ENCODE results near the gene AKAP8.
A peak's percentile ranks its signal among the peaks of the same experiment; 100 is the strongest.
"Not testable (repeated sequence)": the region's sequence is repeated elsewhere in the genome, so short reads cannot be mapped to it uniquely, and the experiment has no call there.

The AKAP8 gene

DNA sequence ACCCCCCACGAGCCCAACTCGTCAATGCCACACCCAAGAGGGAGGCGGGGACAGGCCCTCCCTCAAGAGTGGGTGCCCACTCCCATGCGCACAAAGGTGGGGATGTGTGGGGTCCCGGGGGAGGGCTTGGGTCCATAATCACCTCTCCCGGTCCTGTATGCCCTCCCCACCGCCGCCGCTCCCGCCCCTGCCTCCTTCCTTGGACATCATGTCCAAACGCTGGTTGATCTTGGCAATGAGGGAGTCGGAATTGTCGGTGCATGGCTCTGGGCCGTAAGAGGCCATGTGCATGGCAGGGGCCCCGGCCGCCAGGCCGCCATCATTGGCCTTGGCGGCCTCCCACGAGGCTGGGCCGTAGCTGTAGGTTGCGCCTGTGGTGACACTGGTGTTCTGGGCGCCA, 5.9 kb downstream of the AKAP8 start:
- DNase-seq (ENCODE audit: low spot score): no peak

DNA sequence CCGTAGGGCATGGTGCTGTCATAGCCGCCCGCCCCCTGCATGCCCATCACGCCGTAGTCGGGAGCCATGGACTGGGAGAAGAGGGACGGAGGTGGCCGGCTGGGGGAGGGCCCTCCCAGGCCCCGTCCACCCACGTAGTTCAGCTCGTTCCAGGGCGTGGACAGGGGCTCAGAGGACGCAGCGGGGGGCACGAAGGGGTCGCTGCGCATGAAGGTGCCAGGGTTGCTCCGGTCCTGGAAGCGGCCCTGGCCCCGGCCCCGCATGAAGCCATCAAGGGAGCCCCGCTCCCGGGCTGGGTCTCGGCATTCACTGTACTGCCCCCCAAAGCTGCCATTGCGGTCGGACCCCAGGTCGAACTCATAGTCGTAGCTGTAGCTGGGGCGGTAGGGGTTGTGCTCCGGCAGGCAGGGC, 6.7 kb downstream of the AKAP8 start:
- no peak for DNase-seq (ENCODE audit: low spot score)

DNA sequence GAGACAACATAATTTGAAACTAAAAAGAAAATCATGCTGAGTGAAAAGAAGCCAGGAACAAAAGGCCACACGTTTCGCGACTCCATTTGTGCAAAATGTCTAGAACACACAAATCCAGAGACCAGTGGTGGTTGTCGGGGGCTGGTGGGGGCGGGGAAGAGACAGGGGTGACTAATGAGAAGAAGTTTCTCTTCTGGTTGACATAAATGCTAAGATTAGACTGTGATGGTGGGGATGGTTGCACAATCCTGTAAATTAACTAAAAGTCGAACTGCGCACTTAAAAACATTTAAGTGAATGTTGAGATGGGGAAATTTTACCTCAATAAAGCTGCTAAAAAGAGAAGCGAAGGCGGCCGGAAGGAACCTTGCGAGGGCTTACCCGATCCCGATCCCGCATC, 7.1 kb downstream of the AKAP8 start:
- no peak for DNase-seq (ENCODE audit: low spot score)

DNA sequence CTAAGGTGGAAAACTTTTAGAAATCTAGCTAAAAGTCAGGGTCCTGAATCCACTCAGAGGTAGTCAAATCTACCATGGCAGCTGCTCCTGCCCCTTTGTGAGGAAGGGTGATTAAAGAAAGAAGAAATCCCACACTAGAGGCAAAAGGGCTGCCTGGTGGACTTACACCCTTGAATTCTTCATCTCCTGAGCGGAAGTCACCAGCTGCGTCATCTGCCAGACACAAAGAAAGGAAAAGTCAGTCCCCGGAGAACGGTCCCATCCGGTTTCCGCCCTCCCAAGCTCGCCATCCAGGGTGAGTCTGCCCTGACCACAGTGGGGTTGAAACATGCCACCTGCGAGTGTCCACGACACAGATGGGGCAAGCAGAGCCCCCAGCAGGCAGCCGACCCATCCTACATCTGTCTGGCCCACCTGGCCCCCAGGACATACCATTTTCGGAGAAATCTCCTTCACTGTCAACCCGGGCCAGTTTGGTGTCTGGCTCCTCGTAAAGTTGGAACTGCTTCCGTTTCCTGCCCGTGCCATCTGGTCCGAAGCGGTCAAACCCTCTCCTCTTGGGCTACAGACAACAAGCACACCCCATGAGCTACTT, 7.7 kb downstream of the AKAP8 start:
- no peak for DNase-seq (ENCODE audit: low spot score)

DNA sequence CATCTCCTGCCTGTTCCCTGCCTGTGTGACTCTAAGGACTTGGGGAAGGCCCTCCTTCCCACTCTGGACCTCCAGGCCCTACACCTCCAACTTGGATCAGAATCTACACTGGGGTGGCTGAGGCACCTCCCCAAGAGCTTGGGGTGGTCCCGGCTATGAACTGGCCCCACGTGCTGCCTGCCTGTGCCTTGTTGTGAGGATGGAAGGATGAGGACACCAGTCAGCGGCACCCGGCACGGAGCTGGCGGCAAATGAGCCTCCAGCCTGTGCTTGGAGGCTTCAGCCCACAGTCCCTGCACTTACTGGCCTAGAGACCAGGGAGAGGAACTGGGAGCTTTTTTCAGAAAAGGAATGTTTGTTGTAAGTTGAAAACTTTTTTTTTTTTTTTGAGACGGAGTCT, 8.5 kb downstream of the AKAP8 start:
- DNase-seq (ENCODE audit: low spot score): no peak

DNA sequence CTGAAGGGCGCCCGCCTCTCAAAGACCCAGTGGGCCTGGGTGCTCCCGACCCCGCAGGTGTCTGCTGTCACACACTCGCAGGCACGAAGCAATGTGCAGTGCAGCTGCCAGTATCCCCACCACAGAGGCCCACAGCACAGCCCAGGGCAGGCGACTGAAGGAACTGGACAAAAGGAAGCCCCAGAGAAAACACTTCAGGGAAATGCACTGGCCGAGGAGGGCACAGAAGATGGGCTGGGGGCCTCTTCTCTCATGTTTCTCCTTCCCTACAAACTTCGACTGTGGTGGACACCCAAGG, 10.0 kb downstream of the AKAP8 start:
- DNase-seq (ENCODE audit: low spot score): no peak

DNA sequence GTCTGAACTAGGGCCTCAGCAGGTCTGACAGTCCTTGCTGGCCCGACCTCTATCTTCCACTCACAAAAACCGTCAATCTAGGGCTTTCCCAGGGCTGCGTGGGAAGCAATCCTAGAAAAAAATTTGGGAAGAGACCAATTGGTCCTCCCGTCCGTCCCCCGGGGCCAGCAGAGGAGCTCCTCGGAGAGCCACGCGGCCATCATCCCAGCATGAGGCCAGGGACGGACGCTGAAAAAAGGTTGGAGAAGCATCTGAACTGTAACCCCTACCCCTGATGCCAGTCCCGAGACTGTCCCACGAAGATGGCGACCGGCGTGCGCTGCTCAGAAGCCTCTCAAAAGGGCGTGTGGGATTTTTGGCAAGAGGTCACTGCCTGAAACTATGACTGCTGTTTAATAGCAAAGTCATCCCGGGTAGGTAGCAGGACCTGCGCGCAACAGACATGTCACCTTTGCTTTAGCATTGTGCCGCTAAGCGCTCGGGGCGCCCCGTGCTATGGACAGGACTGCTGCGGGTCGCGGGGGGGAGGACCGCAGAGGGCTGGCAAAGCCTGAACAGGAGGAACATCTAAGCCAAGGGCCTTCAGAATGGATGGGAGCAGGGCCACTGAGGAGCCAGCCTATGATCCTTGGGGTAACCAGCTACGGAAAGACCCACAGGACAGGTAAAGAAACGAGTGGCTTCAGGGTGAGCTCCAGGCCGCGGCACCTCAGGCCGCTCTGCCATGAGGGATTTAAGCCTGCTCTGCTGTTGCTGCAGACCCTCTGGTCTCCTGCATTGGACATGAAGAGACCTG, 10.6 kb downstream of the AKAP8 start:
- no peak for DNase-seq (ENCODE audit: low spot score)

DNA sequence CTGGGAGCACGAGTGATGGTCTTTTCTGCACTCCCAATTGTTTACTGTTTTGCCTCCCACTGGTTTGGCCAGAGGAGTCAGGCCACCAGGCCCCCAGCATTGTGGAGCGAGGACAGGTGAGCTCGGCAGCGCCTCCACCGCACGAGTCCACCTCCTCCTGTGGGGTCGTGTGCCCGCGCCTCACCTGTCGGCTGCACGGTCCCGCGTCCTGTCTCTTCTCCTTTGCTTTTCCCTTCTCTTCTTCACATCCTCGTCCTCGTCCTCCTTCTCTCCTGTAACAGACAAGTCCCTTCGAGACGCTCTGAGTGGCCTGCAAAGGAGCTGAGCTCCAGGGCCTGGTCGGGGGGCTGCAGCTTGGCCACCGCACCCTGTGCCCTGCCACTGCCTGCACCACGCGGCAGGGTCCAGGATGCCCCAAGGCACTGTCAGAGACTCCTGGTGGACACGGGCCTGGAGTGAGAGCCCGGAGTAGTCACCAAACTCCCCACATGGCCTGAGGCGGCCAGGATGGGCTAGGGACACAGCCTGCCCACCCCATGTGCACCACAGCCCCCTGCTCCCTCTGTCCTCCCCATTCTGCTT, 11.4 kb downstream of the AKAP8 start:
- DNase-seq (ENCODE audit: low spot score): no peak

DNA sequence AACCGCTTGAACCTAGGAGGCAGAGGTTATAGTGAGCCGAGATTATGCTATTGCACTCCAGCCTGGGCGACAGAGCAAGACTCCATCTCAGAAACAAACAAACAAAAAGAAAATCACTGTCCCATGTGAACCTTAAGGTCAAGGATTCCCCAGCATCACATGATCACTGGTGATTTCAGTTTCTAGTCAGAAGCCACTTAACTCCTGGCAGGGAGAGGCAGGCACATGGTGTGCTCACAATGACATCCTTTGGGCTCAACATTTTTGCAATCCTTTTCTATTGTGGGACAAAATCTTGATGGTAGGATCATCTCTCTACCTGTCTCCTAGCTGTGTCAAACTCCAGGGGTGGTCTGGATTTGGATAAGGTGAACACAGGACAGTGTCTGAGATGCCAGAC, 12.1 kb downstream of the AKAP8 start:
- DNase-seq (ENCODE audit: low spot score): no peak

DNA sequence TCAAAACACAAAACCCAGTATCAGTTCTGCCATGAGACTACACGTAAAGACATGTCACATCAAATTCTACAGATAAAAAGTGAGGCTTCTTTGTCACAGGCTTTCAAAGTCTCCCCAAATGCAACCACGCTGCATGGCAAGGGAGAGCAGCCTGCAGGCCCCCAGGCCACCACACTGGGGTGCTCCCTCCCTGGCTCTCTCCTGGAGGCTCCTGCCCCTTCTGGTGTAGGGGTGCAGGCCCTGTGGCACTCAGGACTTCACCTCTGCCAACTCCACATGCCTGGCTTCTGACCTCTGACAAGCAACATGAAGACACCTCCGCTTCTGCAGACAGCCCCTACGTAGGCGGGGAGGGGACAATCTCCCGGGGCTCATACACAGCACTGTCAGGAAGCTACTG, 14.3 kb downstream of the AKAP8 start:
- DNase-seq (ENCODE audit: low spot score): no peak

DNA sequence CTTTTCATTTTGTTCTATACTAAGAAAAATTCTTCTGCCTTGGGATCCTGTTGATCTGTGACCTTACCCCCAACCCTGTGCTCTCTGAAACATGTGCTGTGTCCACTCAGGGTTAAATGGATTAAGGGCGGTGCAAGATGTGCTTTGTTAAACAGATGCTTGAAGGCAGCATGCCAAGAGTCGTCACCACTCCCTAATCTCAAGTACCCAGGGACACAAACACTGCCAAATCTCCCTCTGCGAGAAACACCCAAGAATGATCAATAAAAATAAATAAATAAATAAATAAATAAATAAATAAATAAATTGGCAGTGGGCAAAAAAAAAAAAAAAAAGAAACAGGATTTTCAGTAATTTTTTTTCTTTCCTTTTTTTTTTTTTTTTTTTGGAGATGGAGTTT, 15.8 kb downstream of the AKAP8 start:
- not testable (repeated sequence) for DNase-seq (ENCODE audit: low spot score)

DNA sequence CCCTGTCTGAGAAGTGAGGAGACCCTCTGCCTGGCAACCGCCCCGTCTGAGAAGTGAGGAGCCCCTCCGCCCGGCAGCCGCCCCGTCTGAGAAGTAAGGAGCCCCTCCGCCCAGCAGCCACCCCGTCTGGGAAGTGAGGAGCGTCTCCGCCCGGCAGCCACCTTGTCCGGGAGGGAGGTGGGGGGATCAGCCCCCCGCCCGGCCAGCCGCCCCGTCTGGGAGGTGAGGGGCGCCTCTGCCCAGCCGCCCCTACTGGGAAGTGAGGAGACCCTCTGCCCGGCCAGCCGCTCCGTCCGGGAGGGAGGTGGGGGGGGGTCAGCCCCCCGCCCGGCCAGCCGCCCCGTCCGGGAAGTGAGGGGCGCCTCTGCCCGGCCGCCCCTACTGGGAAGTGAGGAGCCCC, 16.5 kb downstream of the AKAP8 start:
- DNase-seq (ENCODE audit: low spot score): not testable (repeated sequence)

DNA sequence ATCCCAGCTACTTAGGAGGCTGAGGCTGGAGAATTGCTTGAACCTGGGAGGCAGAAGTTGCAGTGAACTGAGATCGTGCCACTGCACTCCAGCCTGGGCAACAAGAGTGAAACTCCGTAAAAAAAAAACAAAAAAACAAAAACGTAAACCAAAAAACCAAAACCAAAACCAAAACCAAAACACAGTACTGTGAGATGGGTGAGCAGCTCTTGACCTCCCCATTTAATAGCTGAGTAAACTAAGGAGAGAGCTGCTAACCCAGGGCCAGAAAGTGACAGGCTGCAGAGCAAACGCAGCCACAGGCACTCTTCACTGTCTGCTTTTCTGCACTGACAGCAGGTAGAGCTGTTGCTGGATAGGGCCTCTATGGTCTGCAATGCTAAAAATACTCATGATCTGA, 19.6 kb downstream of the AKAP8 start:
- DNase-seq (ENCODE audit: low spot score): not testable (repeated sequence)

DNA sequence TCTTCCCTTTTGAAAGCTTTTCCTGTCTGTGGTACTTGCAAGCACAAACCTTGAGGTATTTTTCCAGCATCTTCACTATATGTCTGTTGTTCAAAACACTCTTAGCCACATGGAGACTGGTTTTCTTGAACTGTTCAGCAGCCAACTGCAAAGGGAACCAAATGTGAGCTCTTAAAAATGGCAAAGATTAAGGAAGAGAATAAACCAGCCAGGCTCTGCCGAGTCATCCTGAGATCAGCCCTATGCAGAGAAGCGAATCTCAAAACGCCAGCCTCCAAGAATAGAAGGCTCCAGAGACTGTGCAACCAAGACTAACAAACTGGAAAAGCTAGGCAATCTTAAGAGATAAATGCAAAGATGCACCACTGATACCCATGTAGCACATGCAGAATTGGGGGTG, 20.7 kb downstream of the AKAP8 start:
- DNase-seq (ENCODE audit: low spot score): no peak

DNA sequence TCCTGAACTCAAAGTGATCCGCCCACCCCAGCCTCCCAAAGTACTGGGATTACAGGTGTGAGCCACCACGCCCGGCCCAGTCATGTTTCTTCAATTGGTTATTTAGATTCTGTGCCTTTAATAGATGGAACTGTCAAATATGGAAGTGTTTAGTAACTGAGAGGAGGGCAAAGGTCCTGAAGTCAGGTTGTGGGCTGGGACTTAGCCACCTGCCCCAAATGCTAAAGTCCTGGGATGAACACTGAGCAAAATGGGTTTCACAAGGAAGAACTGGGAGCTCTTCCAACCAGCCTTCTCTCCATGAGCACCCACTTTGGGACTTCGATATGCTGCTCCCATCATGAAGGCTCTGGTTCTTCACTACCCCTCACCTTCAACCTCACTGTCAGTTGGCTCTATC, 21.7 kb downstream of the AKAP8 start:
- DNase-seq (ENCODE audit: low spot score): no peak

DNA sequence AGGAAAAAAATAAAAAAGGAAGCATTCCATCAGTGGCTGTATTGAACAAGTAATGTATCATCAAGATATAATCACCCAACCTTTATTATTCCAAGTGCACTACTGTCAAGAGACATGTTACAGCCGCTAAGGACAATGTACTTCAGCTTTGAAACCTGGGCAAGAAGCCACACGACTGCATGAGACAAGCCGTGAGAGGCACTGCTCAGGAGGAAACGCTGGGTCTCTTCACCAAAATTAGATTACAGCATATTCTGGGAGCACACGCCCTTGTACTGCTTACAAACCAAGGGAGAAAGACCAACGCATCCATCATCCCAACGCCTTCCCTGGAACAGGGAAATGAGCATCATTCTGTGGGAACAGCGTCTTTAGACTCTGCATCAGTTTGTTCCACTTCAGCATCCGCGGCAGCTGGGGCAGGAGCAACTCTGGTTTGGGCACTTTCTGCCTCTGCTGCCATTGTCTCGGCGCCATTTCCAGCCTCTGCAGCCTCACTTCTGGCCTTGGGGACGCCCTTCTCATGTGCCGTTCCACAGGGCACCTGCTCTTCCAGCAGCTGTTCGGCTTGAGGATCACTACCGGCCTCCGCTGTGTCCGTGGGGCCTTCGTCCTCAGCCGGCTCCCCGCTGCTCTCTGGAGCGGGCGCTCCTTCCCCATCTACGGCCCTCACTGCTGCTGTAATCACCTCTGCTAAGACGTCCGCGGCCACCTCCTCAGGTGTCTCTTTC, 24.9 kb downstream of the AKAP8 start:
- no peak for DNase-seq (ENCODE audit: low spot score)

DNA sequence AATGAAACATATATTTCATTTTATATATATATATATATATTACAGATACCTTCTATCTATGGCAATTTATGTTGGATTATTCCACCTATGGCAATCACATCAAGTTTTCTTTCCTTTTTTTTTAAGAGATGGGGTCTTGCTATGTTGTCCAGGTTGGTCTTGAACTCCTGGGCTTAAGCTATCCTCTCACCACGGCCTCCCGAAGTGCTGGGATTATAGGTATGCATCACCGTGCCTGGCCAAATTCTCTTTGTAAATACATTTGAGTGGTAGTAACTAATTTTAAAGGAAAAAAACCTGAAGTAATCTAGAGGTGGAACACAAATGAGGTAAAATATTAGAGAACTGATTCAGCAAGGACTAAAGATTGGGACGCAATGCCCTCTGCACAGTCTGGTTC, 25.7 kb downstream of the AKAP8 start:
- no peak for DNase-seq (ENCODE audit: low spot score)

DNA sequence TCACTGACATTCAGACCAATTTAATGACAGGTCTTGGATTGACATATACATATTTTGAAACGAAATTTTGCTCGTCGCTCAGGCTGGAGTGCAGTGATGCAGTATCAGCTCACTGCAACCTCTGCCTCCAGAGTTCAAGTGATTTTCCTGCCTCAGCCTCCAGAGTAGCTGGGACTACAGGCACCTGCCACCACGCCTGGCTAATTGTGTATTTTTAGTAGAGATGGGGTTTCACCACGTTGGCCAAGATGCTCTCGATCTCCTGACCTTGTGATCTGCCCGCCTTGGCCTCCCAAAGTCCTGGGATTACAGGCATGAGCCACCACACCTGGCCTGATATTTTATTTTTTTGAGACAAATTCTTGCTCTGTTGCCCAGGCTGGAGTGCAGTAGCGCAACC, 27.1 kb downstream of the AKAP8 start:
- not testable (repeated sequence) for DNase-seq (ENCODE audit: low spot score)

DNA sequence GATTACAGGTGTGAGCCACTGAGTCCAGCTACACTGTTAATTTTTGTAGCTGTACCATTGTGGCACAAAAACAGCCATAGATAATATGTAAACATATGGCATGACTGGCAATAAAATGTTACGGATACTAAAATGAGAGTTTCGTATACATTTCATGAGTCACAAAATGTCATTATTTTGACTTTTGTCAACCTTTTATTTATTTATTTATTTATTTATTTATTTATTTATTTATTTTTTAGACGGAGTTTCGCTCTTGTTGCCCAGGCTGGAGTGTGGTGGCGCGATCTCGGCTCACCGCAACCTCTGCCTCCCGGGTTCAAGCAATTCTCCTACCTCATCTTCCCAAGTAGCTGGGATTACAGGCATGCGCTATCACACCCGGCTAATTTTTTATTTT, 38.3 kb downstream of the AKAP8 start:
- not testable (repeated sequence) for DNase-seq (ENCODE audit: low spot score)

DNA sequence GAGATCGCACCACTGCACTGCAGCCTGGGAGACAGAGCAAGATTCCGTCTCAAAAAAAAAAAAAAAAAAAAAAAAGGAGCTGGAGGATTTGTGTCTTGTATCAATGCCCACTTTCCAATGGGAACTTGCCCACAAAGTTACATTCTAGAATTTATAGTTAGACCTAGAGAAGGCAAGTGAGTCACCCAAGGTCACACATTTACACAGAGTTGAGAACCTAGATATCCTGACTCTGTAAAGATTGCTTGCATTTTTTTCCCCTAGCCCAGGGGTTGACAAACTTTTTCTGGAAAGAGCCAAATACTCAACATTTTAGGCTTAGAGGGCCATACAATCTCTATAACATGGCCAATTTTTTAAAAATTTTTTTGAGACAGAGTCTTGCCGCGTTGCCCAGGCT, 39.5 kb downstream of the AKAP8 start:
- DNase-seq (ENCODE audit: low spot score): no peak

DNA sequence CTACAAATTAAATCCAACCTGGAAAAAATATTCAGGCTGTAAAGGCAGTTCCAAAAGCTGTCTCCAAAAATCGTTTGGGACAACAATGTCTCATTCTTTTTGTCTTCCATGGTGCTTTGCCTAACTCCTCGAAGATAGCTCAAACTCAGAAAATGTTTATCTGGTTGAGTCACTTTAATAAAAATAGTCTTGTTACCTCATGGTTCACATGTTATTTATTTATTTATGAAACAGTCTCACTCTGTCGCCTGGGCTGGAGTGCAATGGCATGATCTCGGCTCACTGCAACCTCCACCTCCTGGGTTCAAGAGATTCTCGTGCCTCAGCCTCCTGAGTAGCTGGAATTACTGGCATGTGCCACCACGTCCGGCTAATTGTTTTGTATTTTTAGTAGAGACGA, 42.4 kb downstream of the AKAP8 start:
- peak; percentile 62 for DNase-seq (ENCODE audit: low spot score)

DNA sequence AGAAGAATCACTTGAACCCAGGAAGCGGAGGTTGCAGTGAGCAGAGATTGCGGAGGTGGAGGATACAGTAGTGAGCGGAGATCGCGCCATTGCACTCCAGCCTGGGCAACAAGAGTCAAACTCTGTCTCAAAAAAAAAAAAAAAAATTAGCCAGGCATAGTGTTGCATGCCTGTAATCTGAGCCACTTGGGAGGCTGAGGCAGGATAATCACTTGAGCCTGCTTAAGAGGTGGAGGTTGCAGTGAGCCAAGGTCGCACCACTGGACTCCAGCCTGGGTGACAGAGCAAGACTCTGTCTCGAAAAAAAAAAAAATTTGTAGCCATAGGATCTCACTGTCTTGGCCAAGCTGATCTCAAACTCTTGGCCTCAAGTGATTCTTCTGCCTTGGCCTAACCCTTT, 43.6 kb downstream of the AKAP8 start:
- not testable (repeated sequence) for DNase-seq (ENCODE audit: low spot score)

DNA sequence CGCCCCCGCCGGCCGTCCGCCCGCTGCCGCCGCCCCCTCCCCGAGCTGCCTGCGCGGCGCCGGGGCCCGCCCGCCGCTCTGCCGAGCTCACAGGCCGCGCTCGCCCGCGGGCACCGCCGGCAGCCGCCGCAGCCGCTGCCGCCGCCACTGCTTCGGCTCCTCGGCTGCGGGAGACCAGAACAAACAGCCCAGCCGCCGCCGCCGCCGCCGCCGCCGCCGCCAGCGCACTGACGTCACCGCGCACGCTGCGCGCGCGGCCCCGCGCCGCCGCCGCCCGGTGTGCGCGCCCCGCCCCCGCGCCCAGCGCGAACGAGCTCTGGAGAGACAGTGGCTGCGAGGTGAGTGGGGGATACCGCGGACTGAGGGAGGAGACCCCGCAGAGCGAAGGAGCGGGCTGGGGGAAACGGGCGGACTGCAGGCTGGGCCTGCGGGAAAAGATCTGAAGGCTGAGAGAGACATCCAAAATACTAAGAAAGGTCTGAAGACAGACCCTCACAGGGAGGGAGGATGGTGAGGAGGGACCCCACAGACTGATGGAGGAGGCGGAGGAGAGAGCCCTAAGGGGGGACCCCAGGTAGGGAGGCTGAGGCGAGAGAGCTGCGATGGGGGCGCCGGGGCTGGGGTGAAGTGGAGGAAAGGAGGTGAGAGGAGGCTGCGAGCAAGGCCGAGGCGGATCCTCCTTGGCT, 47.1 kb downstream of the AKAP8 start, which contains the start of gene BRD4:
TSS of gene BRD4 (minus strand) at position 229 of the 686 bp plus-strand sequence. CDS start 59,440 bp downstream, outside the sequence.
- DNase-seq (ENCODE audit: low spot score): peak; percentile 90

Data from AG08395 (cell line).